A673 (cell line): ENCODE measurements around the gene ADGRD1.

Experiments
- CTCF ChIP-seq: fragments of 300-800, 200-600 bp; sonication (generic); conservative IDR thresholded peaks from 2 replicates; pipeline ENCODE4 v1.5.1; 2017; ENCODE audit warnings: low read depth, mild to moderate bottlenecking, antibody characterized with exemption, low read length, moderate library complexity, mixed read lengths
- EZH2 ChIP-seq: fragments of 200-600 bp; sonication (generic); IDR thresholded peaks from 2 replicates; pipeline ENCODE4 v1.6.1; 2017; ENCODE audit warnings: borderline replicate concordance, low read depth, mild to moderate bottlenecking, mixed read lengths, antibody characterized with exemption, low read length; ENCODE audit not compliant: poor library complexity, severe bottlenecking

GRCh38 chr12:131159660-131160059 lies 206.0 kb downstream of the ADGRD1 start:
- no peak for TF ChIP-seq EZH2
- peak; percentile 49 for TF ChIP-seq CTCF
